OCI-LY3 (cell line): ENCODE results near the gene CACNA1B.

Experiments
- H2AFZ ChIP-seq: fragments of 200-600, 300-600 bp; shearing (Covaris generic); 2 replicates; pipeline ENCODE4 v1.6.0; 2014; ENCODE audit warnings: antibody characterized with exemption, low read depth, low read length
- H3K27ac ChIP-seq: fragments of 200-600, 300-600 bp; sonication (generic); 2 replicates; pipeline ENCODE4 v1.5.1; 2014; ENCODE audit warnings: mild to moderate bottlenecking, low read length, moderate library complexity, mixed read lengths
- H3K27me3 ChIP-seq: fragments of 200-600, 300-600 bp; sonication (generic); 2 replicates; pipeline ENCODE4 v1.6.1; 2014; ENCODE audit warnings: low read depth, low read length, mixed read lengths
- H3K36me3 ChIP-seq: fragments of 200-600, 300-600 bp; sonication (generic); replicated peaks from 2 replicates; pipeline ENCODE3; 2014; ENCODE audit warnings: low read depth, low read length, mixed read lengths
- H3K4me1 ChIP-seq: fragments of 300-600, 200-600 bp; sonication (generic); 2 replicates; pipeline ENCODE4 v1.6.1; 2014; ENCODE audit warnings: low read length, mixed read lengths
- H3K4me2 ChIP-seq: fragments of 200-600, 300-600 bp; sonication (generic); 2 replicates; pipeline ENCODE4 v1.6.1; 2014; ENCODE audit warnings: low read length, mixed read lengths
- H3K4me3 ChIP-seq: fragments of 300-600, 200-600 bp; sonication (generic); 2 replicates; pipeline ENCODE4 v1.5.1; 2014; ENCODE audit warnings: antibody characterized with exemption, mild to moderate bottlenecking, low read length, moderate library complexity
- H3K79me2 ChIP-seq: fragments of 300-600, 200-600 bp; shearing (Covaris generic); 2 replicates; pipeline ENCODE4 v1.6.1; 2014; ENCODE audit warnings: mild to moderate bottlenecking, low read length, mixed read lengths
- H3K9ac ChIP-seq: fragments of 300-600, 200-600 bp; shearing (Covaris generic); 2 replicates; pipeline ENCODE4 v1.6.0; 2014; ENCODE audit warnings: mild to moderate bottlenecking, low read length, moderate library complexity
- H3K9me3 ChIP-seq: fragments of 200-600, 300-600 bp; shearing (Covaris generic); 2 replicates; pipeline ENCODE4 v1.6.1; 2014; ENCODE audit warnings: low read length, mixed read lengths; ENCODE audit not compliant: insufficient read depth
- H4K20me1 ChIP-seq: fragments of 200-600, 300-600 bp; sonication (generic); 2 replicates; pipeline ENCODE4 v1.6.1; 2016; ENCODE audit warnings: low read length, mixed read lengths; ENCODE audit not compliant: insufficient read depth
- CTCF ChIP-seq: fragments of 200-600, 300-600 bp; sonication (generic); IDR thresholded peaks from 2 replicates; pipeline ENCODE4 v1.5.1; 2014; ENCODE audit warnings: antibody characterized with exemption, low read length, low read depth
- EZH2phosphoT487 ChIP-seq: fragments of 200-600 bp; shearing (Covaris generic); IDR thresholded peaks from 2 replicates; pipeline ENCODE4 v1.6.1; 2018; ENCODE audit warnings: antibody characterized with exemption, mixed run types, low read depth

Gene CACNA1B

GRCh38 chr9:138074516-138074915 lies 196.9 kb downstream of the CACNA1B start:
- no peaks in the 10 kb centered on the region for H3K79me2 ChIP-seq
- no peaks in the 10 kb centered on the region for H3K27me3 ChIP-seq
- H3K9me3 ChIP-seq, result no peaks in the 10 kb centered on the region
- H2AFZ ChIP-seq, result no peak overlapping the region
- H3K36me3 ChIP-seq, result peaks cover 42% of the 10 kb centered on the region
- H3K4me3 ChIP-seq, result no peak overlapping the region
- H4K20me1 ChIP-seq, result peaks cover 10% of the 10 kb centered on the region; the same call in 1 of the 2 replicates
- H3K27ac ChIP-seq, result no peak overlapping the region
- no peak overlapping the region for H3K9ac ChIP-seq
- TF ChIP-seq EZH2phosphoT487 (no peak), CTCF (no peak)
- no peaks in the 10 kb centered on the region for H3K4me1 ChIP-seq
- H3K4me2 ChIP-seq, result no peak overlapping the region

GRCh38 chr9:138075496-138075895 lies 197.9 kb downstream of the CACNA1B start:
- Histone ChIP-seq H4K20me1 (peaks cover 8% of the 10 kb centered on the region), H3K4me3 (no peak overlapping the region), H3K79me2 (no peaks in the 10 kb centered on the region), H3K36me3 (peaks cover 48% of the 10 kb centered on the region), H3K27ac (no peak overlapping the region), H3K4me2 (no peak overlapping the region), H3K9me3 (no peaks in the 10 kb centered on the region), H2AFZ (no peak overlapping the region), H3K9ac (no peak overlapping the region), H3K27me3 (no peaks in the 10 kb centered on the region), H3K4me1 (no peaks in the 10 kb centered on the region)
- TF ChIP-seq EZH2phosphoT487, result no peak
- no peak for TF ChIP-seq CTCF

- H4K20me1 ChIP-seq, result peaks cover 8% of the 10 kb centered on the region
- H3K36me3 ChIP-seq, result peaks cover 54% of the 10 kb centered on the region
- H3K4me2 ChIP-seq, result no peak overlapping the region
- no peak overlapping the region for H3K27ac ChIP-seq
- no peak overlapping the region for H3K9ac ChIP-seq
- H3K79me2 ChIP-seq, result no peaks in the 10 kb centered on the region
- no peaks in the 10 kb centered on the region for H3K4me1 ChIP-seq
- TF ChIP-seq EZH2phosphoT487 (no peak), CTCF (no peak)
- no peak overlapping the region for H2AFZ ChIP-seq
- H3K4me3 ChIP-seq, result no peak overlapping the region
- H3K27me3 ChIP-seq, result no peaks in the 10 kb centered on the region
- no peaks in the 10 kb centered on the region for H3K9me3 ChIP-seq
Observed at GRCh38 chr9:138075961-138076649, 198.5 kb downstream of the CACNA1B start.

GRCh38 chr9:138076650-138077009 lies 199.0 kb downstream of the CACNA1B start:
- no peak for TF ChIP-seq CTCF
- no peak for TF ChIP-seq EZH2phosphoT487
- no peaks in the 10 kb centered on the region for H3K27me3 ChIP-seq
- no peak overlapping the region for H3K4me3 ChIP-seq
- H3K79me2 ChIP-seq, result no peaks in the 10 kb centered on the region
- no peaks in the 10 kb centered on the region for H3K9me3 ChIP-seq
- H3K4me2 ChIP-seq, result no peak overlapping the region
- no peak overlapping the region for H2AFZ ChIP-seq
- peaks cover 59% of the 10 kb centered on the region for H3K36me3 ChIP-seq
- H4K20me1 ChIP-seq, result peaks cover 8% of the 10 kb centered on the region
- H3K27ac ChIP-seq, result no peak overlapping the region
- no peak overlapping the region for H3K9ac ChIP-seq
- H3K4me1 ChIP-seq, result no peaks in the 10 kb centered on the region
